ENCODE measurements around the gene GABRD. TPM values are rescaled to one million over a fixed set of nuclear protein-coding genes. Genes with fewer than 3 reads are reported as not detected.

Gene GABRD
- total RNA-seq, 1 donor = not detected

GRCh38 chr1:2050793-2051682, 31.9 kb downstream of the GABRD start:
- H3K27me3 ChIP-seq (ENCODE audit: insufficient read depth, low read length) = peaks cover 44% of the 10 kb centered on the region
- H3K4me1 ChIP-seq (ENCODE audit: insufficient read depth, low read length) = no peaks in the 10 kb centered on the region
- no peaks in the 10 kb centered on the region for H3K36me3 ChIP-seq (ENCODE audit: insufficient read depth, low read length)
- no peak overlapping the region for H2AFZ ChIP-seq (ENCODE audit: low read length)
- H3K4me2 ChIP-seq (ENCODE audit: insufficient read depth, low read length) = no peak overlapping the region
- no peak overlapping the region for H3K27ac ChIP-seq (ENCODE audit: low read depth, low read length)
- H3K4me3 ChIP-seq (ENCODE audit: insufficient read depth, low read length) = no peak overlapping the region
- no peak for DNase-seq (ENCODE audit: insufficient read length, low spot score, missing footprints)
- TF ChIP-seq, protein P1, sequence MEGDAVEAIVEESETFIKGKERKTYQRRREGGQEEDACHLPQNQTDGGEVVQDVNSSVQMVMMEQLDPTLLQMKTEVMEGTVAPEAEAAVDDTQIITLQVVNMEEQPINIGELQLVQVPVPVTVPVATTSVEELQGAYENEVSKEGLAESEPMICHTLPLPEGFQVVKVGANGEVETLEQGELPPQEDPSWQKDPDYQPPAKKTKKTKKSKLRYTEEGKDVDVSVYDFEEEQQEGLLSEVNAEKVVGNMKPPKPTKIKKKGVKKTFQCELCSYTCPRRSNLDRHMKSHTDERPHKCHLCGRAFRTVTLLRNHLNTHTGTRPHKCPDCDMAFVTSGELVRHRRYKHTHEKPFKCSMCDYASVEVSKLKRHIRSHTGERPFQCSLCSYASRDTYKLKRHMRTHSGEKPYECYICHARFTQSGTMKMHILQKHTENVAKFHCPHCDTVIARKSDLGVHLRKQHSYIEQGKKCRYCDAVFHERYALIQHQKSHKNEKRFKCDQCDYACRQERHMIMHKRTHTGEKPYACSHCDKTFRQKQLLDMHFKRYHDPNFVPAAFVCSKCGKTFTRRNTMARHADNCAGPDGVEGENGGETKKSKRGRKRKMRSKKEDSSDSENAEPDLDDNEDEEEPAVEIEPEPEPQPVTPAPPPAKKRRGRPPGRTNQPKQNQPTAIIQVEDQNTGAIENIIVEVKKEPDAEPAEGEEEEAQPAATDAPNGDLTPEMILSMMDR (IDR thresholded peaks at IDR 0.05; ENCODE audit: extremely low read depth, low read depth, low read length) = no peak
- no peaks in the 10 kb centered on the region for H4K20me1 ChIP-seq (ENCODE audit: insufficient read depth, low read length)
- no peaks in the 10 kb centered on the region for H3K9me3 ChIP-seq (ENCODE audit: low read depth, low read length)
- no peaks in the 10 kb centered on the region for H3K79me2 ChIP-seq (ENCODE audit: insufficient read depth, low read length)

GRCh38 chr1:2052054-2052679, 33.0 kb downstream of the GABRD start:
- no peak overlapping the region for H2AFZ ChIP-seq (ENCODE audit: low read length)
- no peak overlapping the region for H3K4me3 ChIP-seq (ENCODE audit: insufficient read depth, low read length)
- H3K9me3 ChIP-seq (ENCODE audit: low read depth, low read length) = no peaks in the 10 kb centered on the region
- H3K36me3 ChIP-seq (ENCODE audit: insufficient read depth, low read length) = no peaks in the 10 kb centered on the region
- H3K4me2 ChIP-seq (ENCODE audit: insufficient read depth, low read length) = no peak overlapping the region
- no peak for DNase-seq (ENCODE audit: insufficient read length, low spot score, missing footprints)
- no peak overlapping the region for H3K27ac ChIP-seq (ENCODE audit: low read depth, low read length)
- no peaks in the 10 kb centered on the region for H4K20me1 ChIP-seq (ENCODE audit: insufficient read depth, low read length)
- H3K27me3 ChIP-seq (ENCODE audit: insufficient read depth, low read length) = peaks cover 44% of the 10 kb centered on the region
- no peaks in the 10 kb centered on the region for H3K79me2 ChIP-seq (ENCODE audit: insufficient read depth, low read length)
- TF ChIP-seq, protein P1 (IDR thresholded peaks at IDR 0.05; ENCODE audit: extremely low read depth, low read depth, low read length) = no peak
- no peaks in the 10 kb centered on the region for H3K4me1 ChIP-seq (ENCODE audit: insufficient read depth, low read length)

DNA sequence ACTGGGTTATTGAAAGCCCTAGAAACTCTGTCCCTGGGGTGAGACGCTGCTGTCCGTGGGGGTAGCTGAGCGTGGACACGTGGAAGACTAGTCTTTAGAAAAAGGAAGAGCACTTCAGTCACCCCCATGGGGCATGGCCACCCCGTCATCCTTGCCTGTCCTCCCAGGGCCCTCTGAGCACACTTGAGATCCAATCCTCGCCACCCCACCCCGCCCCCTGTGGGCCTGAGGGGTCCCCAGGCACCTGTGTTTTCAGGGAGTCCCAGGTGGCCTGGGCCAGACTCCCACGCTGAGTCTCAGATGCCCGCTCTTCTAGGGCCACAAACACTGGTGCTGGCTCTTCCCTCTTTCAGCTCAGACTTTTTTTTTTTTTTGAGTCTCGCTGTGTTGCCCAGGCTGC, 33.6 kb downstream of the GABRD start:
- TF ChIP-seq, protein P1 (IDR thresholded peaks at IDR 0.05; ENCODE audit: extremely low read depth, low read depth, low read length) = no peak
- no peak for DNase-seq (ENCODE audit: insufficient read length, low spot score, missing footprints)
- H3K27me3 ChIP-seq (ENCODE audit: insufficient read depth, low read length) = peaks cover 44% of the 10 kb centered on the region
- H3K79me2 ChIP-seq (ENCODE audit: insufficient read depth, low read length) = no peaks in the 10 kb centered on the region
- no peaks in the 10 kb centered on the region for H3K4me1 ChIP-seq (ENCODE audit: insufficient read depth, low read length)
- no peaks in the 10 kb centered on the region for H3K9me3 ChIP-seq (ENCODE audit: low read depth, low read length)
- no peak overlapping the region for H2AFZ ChIP-seq (ENCODE audit: low read length)
- no peak overlapping the region for H3K4me3 ChIP-seq (ENCODE audit: insufficient read depth, low read length)
- H4K20me1 ChIP-seq (ENCODE audit: insufficient read depth, low read length) = no peaks in the 10 kb centered on the region
- no peak overlapping the region for H3K4me2 ChIP-seq (ENCODE audit: insufficient read depth, low read length)
- H3K27ac ChIP-seq (ENCODE audit: low read depth, low read length) = no peak overlapping the region
- no peaks in the 10 kb centered on the region for H3K36me3 ChIP-seq (ENCODE audit: insufficient read depth, low read length)

GRCh38 chr1:2053217-2053616, 34.1 kb downstream of the GABRD start:
- Histone ChIP-seq H3K79me2 (ENCODE audit: insufficient read depth, low read length) (no peaks in the 10 kb centered on the region), H2AFZ (ENCODE audit: low read length) (no peak overlapping the region), H4K20me1 (ENCODE audit: insufficient read depth, low read length) (no peaks in the 10 kb centered on the region), H3K27ac (ENCODE audit: low read depth, low read length) (no peak overlapping the region), H3K9me3 (ENCODE audit: low read depth, low read length) (no peaks in the 10 kb centered on the region), H3K4me1 (ENCODE audit: insufficient read depth, low read length) (no peaks in the 10 kb centered on the region), H3K36me3 (ENCODE audit: insufficient read depth, low read length) (no peaks in the 10 kb centered on the region), H3K27me3 (ENCODE audit: insufficient read depth, low read length) (peaks cover 40% of the 10 kb centered on the region), H3K4me2 (ENCODE audit: insufficient read depth, low read length) (no peak overlapping the region), H3K4me3 (ENCODE audit: insufficient read depth, low read length) (no peak overlapping the region)
- DNase-seq (ENCODE audit: insufficient read length, low spot score, missing footprints) = no peak
- TF ChIP-seq, protein P1 (IDR thresholded peaks at IDR 0.05; ENCODE audit: extremely low read depth, low read depth, low read length) = no peak

Measured in osteoblast (primary cell).